ENCODE measurements around the gene TIAM1. TPM values are rescaled to one million over a fixed set of nuclear protein-coding genes. Genes with fewer than 3 reads are reported as not detected.

TIAM1 gene
- total and polyA plus RNA-seq, 2 of the 8 experiments (the other 6 are each of a cell fraction or from before 2014, with no cell fraction given) = 10.1 to 30.7 TPM

- TF ChIP-seq SIN3A (conservative IDR thresholded peaks at IDR 0.05 in 1 of 2, IDR thresholded peaks at IDR 0.05 in 1 of 2; ENCODE audit: low read depth in 1 of 2, low read length in 2 of 2) (no peak), CHD1 (IDR thresholded peaks at IDR 0.05; ENCODE audit: low read depth, low read length) (no peak), YY1 (IDR thresholded peaks at IDR 0.05; ENCODE audit: low read depth, low read length) (no peak)
Observed at GRCh38 chr21:31236528-31236927, 107.5 kb downstream of the TIAM1 start (continued).
